ENCODE data around the gene STIMATE. TPM values are rescaled to one million over a fixed set of nuclear protein-coding genes. Genes with fewer than 3 reads are reported as not detected.

STIMATE gene
- total RNA-seq, 3 donors from 2014 or later = 20.0 to 26.0 (median 25.6) TPM

GRCh38 chr3:52887166-52887565 is 10.2 kb downstream of the STIMATE start:
- ATAC-seq (no peak), DNase-seq (no peak)
- H3K4me3 Mint-ChIP-seq = no peak overlapping the region
- H3K36me3 Mint-ChIP-seq (ENCODE audit: insufficient read depth) = peaks cover 20% of the 10 kb centered on the region
- H3K4me1 Mint-ChIP-seq (ENCODE audit: low read depth) = peaks cover 26% of the 10 kb centered on the region
- peaks cover 4% of the 10 kb centered on the region for H3K9me3 Mint-ChIP-seq
- H3K27me3 Mint-ChIP-seq (ENCODE audit: low read depth) = no peaks in the 10 kb centered on the region

- DNase-seq (no peak), ATAC-seq (no peak)
- H3K27me3 Mint-ChIP-seq (ENCODE audit: low read depth) = no peaks in the 10 kb centered on the region
- H3K4me1 Mint-ChIP-seq (ENCODE audit: low read depth) = peaks cover 16% of the 10 kb centered on the region
- H3K9me3 Mint-ChIP-seq = peaks cover 4% of the 10 kb centered on the region
- H3K4me3 Mint-ChIP-seq = no peak overlapping the region
- peaks cover 20% of the 10 kb centered on the region for H3K36me3 Mint-ChIP-seq (ENCODE audit: insufficient read depth)
Observed at GRCh38 chr3:52886049-52886730, 11.2 kb downstream of the STIMATE start.

DNA sequence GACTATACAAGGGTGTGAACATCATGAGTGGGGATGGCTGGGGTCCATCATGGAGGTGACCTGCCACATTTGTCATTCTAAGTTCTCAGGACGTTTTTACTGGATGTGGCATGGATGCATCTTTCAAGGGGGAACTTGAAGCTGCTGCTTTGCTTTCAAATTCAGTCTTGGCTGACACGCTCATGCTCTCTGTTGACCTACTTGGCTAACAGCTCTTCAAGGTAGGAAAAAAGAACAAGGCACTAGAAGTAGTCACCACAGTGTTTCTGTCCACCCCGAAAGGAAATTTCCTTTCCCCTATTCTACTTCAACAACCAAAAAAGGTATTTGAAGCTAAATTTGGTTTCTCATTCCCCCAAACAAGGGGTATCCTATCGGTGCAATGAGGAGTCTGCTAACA is 15.0 kb downstream of the STIMATE start:
- Mint-ChIP-seq H3K27me3 (ENCODE audit: low read depth) (no peaks in the 10 kb centered on the region), H3K4me1 (ENCODE audit: low read depth) (peaks cover 8% of the 10 kb centered on the region), H3K9me3 (peaks cover 4% of the 10 kb centered on the region), H3K4me3 (no peak overlapping the region), H3K36me3 (ENCODE audit: insufficient read depth) (peaks cover 18% of the 10 kb centered on the region)
- DNase-seq = no peak
- no peak for ATAC-seq

- H3K4me3 Mint-ChIP-seq = no peak overlapping the region
- H3K9me3 Mint-ChIP-seq = peaks cover 4% of the 10 kb centered on the region
- H3K36me3 Mint-ChIP-seq (ENCODE audit: insufficient read depth) = peaks cover 18% of the 10 kb centered on the region
- DNase-seq = no peak
- ATAC-seq = no peak
- H3K27me3 Mint-ChIP-seq (ENCODE audit: low read depth) = no peaks in the 10 kb centered on the region
- peaks cover 8% of the 10 kb centered on the region for H3K4me1 Mint-ChIP-seq (ENCODE audit: low read depth)
Observed at GRCh38 chr3:52881871-52882270, 15.5 kb downstream of the STIMATE start.

- Mint-ChIP-seq H3K4me1 (ENCODE audit: low read depth) (peaks cover 17% of the 10 kb centered on the region), H3K4me3 (no peak overlapping the region), H3K36me3 (ENCODE audit: insufficient read depth) (peaks cover 9% of the 10 kb centered on the region), H3K27me3 (ENCODE audit: low read depth) (no peaks in the 10 kb centered on the region), H3K9me3 (peaks cover 4% of the 10 kb centered on the region)
- no peak for DNase-seq
- ATAC-seq = peak; percentile 43 to 53
Observed at GRCh38 chr3:52880474-52880873, 16.9 kb downstream of the STIMATE start.

GRCh38 chr3:52880047-52880446 is 17.3 kb downstream of the STIMATE start:
- no peak for DNase-seq
- ATAC-seq = no peak
- peaks cover 1% of the 10 kb centered on the region for H3K9me3 Mint-ChIP-seq
- no peak overlapping the region for H3K4me3 Mint-ChIP-seq
- peaks cover 4% of the 10 kb centered on the region for H3K36me3 Mint-ChIP-seq (ENCODE audit: insufficient read depth)
- no peaks in the 10 kb centered on the region for H3K27me3 Mint-ChIP-seq (ENCODE audit: low read depth)
- peaks cover 21% of the 10 kb centered on the region for H3K4me1 Mint-ChIP-seq (ENCODE audit: low read depth)

DNA sequence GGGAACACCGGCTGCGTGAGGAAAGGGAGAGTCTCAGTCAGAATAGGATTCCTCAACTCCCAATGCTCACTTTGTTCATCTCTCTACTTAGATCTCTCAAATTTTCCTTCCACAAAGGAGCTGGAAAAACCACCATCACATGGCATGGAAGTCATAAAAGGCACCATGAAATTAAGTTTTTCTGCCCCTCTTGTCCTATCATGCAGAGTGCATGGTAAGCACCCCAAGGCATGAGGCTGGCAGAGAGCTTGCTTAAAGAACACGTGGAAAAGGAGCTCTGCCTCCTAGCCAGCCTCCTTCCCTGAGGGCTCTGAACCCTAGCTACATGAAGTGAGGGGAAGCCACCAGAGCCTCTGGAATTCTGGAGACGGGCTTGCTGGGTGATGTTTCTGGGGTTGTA is 17.8 kb downstream of the STIMATE start:
- Mint-ChIP-seq H3K4me3 (no peak overlapping the region), H3K4me1 (ENCODE audit: low read depth) (peaks cover 25% of the 10 kb centered on the region), H3K9me3 (no peaks in the 10 kb centered on the region), H3K36me3 (ENCODE audit: insufficient read depth) (peaks cover 3% of the 10 kb centered on the region), H3K27me3 (ENCODE audit: low read depth) (no peaks in the 10 kb centered on the region)
- DNase-seq (no peak), ATAC-seq (no peak)

GRCh38 chr3:52879090-52879489 is 18.3 kb downstream of the STIMATE start:
- H3K9me3 Mint-ChIP-seq = no peaks in the 10 kb centered on the region
- no peak for DNase-seq
- H3K4me3 Mint-ChIP-seq = no peak overlapping the region
- peaks cover 3% of the 10 kb centered on the region for H3K36me3 Mint-ChIP-seq (ENCODE audit: insufficient read depth)
- peaks cover 29% of the 10 kb centered on the region for H3K4me1 Mint-ChIP-seq (ENCODE audit: low read depth)
- no peak for ATAC-seq
- no peaks in the 10 kb centered on the region for H3K27me3 Mint-ChIP-seq (ENCODE audit: low read depth)

GRCh38 chr3:52877085-52877484 is 20.3 kb downstream of the STIMATE start:
- H3K27me3 Mint-ChIP-seq (ENCODE audit: low read depth) = no peaks in the 10 kb centered on the region
- peaks cover 3% of the 10 kb centered on the region for H3K36me3 Mint-ChIP-seq (ENCODE audit: insufficient read depth)
- no peak overlapping the region for H3K4me3 Mint-ChIP-seq

DNA sequence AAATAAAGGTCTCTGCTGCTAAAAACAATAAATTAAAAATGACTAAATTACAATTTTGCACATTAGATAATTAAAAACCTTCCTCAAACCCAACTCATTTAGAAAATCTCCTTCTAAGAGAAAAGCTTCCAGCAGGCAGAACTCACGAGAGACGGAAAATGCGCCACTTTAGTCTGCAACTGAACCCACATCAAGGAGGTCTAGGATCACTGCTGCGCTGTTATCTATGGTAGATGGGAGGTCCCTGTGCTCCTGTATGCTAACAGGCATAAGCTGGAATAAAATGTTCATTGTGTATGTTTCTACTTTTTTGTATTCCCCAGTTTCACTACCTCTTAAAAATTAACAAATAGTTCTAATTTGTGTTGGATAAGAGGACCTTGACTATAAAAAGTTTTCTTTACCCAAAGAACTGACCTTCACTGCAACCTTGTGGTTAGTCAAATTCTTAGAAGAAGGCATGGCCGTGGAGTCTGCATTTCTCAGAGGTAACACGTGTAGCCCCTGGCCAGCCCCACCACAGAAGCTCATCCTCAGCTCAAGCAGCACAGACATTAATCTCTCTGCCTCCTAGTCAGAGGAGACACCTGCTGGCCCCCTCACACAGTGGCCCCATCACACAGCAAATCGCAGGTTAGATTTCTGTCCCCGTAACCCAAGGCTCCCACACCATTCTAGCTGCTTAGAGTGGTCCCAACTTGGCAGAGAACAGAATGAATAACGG is 22.3 kb downstream of the STIMATE start:
- Mint-ChIP-seq H3K4me1 (ENCODE audit: low read depth) (peaks cover 36% of the 10 kb centered on the region), H3K36me3 (ENCODE audit: insufficient read depth) (peaks cover 5% of the 10 kb centered on the region), H3K4me3 (no peak overlapping the region), H3K9me3 (no peaks in the 10 kb centered on the region), H3K27me3 (ENCODE audit: low read depth) (no peaks in the 10 kb centered on the region)
- DNase-seq = no peak
- peak in 1 of 2 donors; percentile 17 for ATAC-seq

More at GRCh38 chr3:52877085-52877484, 20.3 kb downstream of the STIMATE start:
- ATAC-seq (no peak), DNase-seq (no peak)
- Mint-ChIP-seq H3K4me1 (ENCODE audit: low read depth) (peaks cover 38% of the 10 kb centered on the region), H3K9me3 (no peaks in the 10 kb centered on the region)

DNA sequence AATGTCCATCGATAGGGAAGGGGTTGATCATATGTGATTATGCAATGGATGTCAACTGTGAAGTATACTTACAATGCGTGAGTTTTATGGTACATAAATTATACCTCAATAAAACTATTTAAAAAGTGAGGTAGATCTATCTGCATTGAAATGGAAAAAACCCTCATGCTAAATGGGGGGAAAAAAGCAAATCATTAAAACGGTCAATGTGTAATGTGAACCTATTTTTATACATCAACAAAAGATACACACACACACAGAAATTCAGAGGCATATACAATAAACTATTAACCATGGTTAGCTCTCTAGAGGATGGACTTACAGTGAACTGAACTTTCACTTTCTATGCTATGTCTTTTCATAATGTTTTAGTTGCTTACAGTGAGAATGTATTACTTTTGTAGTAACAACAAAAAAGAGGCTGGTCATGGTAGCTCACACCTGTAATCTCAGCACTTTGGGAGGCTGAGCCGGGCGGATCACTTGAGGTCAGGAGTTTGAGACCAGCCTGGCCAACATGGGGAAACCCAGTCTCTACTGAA is 23.1 kb downstream of the STIMATE start:
- H3K4me1 Mint-ChIP-seq (ENCODE audit: low read depth) = peaks cover 36% of the 10 kb centered on the region
- DNase-seq (no peak), ATAC-seq (no peak)
- no peaks in the 10 kb centered on the region for H3K9me3 Mint-ChIP-seq
- no peak overlapping the region for H3K4me3 Mint-ChIP-seq
- H3K36me3 Mint-ChIP-seq (ENCODE audit: insufficient read depth) = peaks cover 6% of the 10 kb centered on the region
- no peaks in the 10 kb centered on the region for H3K27me3 Mint-ChIP-seq (ENCODE audit: low read depth)

GRCh38 chr3:52873433-52874159 is 23.8 kb downstream of the STIMATE start:
- H3K27me3 Mint-ChIP-seq (ENCODE audit: low read depth) = no peaks in the 10 kb centered on the region
- peak in 1 of 2 donors; percentile 38 for ATAC-seq
- H3K9me3 Mint-ChIP-seq = no peaks in the 10 kb centered on the region
- DNase-seq = no peak
- peaks cover 10% of the 10 kb centered on the region for H3K36me3 Mint-ChIP-seq (ENCODE audit: insufficient read depth)
- H3K4me1 Mint-ChIP-seq (ENCODE audit: low read depth) = peaks cover 36% of the 10 kb centered on the region
- H3K4me3 Mint-ChIP-seq = no peak overlapping the region

DNA sequence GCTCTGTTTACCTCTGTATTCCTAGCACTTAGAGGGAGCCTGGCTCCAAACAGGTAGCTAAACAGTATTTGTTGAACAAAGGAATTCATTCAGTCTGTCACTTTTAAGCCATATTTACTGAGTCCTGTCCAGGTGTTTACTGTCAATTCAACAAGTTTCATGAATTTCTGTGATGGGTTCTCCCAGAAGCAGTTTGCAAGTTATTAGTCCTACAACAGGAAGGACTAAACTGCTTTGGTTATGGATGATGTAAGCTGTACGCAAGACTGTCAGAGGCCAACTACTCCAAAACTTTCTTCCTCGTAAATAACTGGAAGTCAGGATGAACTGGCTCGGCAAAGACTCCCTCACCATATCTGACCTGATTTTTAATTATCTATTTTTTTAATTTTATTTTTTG is 25.1 kb downstream of the STIMATE start:
- H3K4me3 Mint-ChIP-seq = no peak overlapping the region
- no peaks in the 10 kb centered on the region for H3K27me3 Mint-ChIP-seq (ENCODE audit: low read depth)
- ATAC-seq (no peak), DNase-seq (no peak)
- peaks cover 34% of the 10 kb centered on the region for H3K4me1 Mint-ChIP-seq (ENCODE audit: low read depth)
- no peaks in the 10 kb centered on the region for H3K9me3 Mint-ChIP-seq
- H3K36me3 Mint-ChIP-seq (ENCODE audit: insufficient read depth) = peaks cover 13% of the 10 kb centered on the region

- H3K36me3 Mint-ChIP-seq (ENCODE audit: insufficient read depth) = peaks cover 13% of the 10 kb centered on the region
- no peaks in the 10 kb centered on the region for H3K9me3 Mint-ChIP-seq
- DNase-seq (no peak), ATAC-seq (no peak)
- no peak overlapping the region for H3K4me3 Mint-ChIP-seq
- H3K4me1 Mint-ChIP-seq (ENCODE audit: low read depth) = peaks cover 34% of the 10 kb centered on the region
- no peaks in the 10 kb centered on the region for H3K27me3 Mint-ChIP-seq (ENCODE audit: low read depth)
Observed at GRCh38 chr3:52871761-52872160, 25.6 kb downstream of the STIMATE start.

Data from activated T-cell treated with anti-CD3 and anti-CD28 coated beads, Interleukin-2, amount 50 U/mL, for 4 hours (primary cell).